Heart left ventricle (tissue), 13 donors: ENCODE data around the gene CADPS2.
"Not testable (repeated sequence)": the region's sequence is repeated elsewhere in the genome, so short reads cannot be mapped to it uniquely, and the experiment has no call there.

Source experiments
- POLR2A ChIP-seq, 2 donors: fragments of 450-650 bp; IDR thresholded peaks; one replicate each; pipeline ENCODE4 v1.6.1; 2017; ENCODE audit warnings: antibody characterized with exemption in 2 of 2, mild to moderate bottlenecking in 2 of 2, moderate library complexity in 2 of 2
- TF ChIP-seq, protein P1 (sequence below), 12 donors: fragments of 200-600 bp; sonication (generic) in 4 of 12; IDR thresholded peaks; one replicate each; pipeline versions ENCODE4 v1.5.0 to v1.8.0; 2018 to 2022; ENCODE audit warnings: antibody characterized with exemption in 12 of 12, mild to moderate bottlenecking in 5 of 12
- donor health status: ischemic (EF 13 %, LVEDD 7.1; RV severe dilation, severe dysfunction).
- donor health status: DM: no; HTN: yes; CAD: no.
- donor health status: DM: no; HTN: no; CAD: no.
- donor health status: ischemic (EF 25% LVEDD 6.9; RV normal size, moderate dysfunction).
- donor health status: ischemic (EF 25% LVEDD 5.7; RV mildly dilated, moderate dysfunction).
- donor health status: ischemic (EF 35%, LVEDD 5.7; RV mildly dilated, moderate dysfunction).
- donor health status: nonischemic (EF 11% LVEDD 7.7; RV severe dilation, severe dysfunction).
- donor health status: DM: yes; HTN: yes; CAD: no.
- donor health status: PGD.
- donor health status: ischemic (EF 29% LVEDD 5.4; RV normal size, mild dysfunction).
- donor health status: nonischemic (EF 23%, LVEDD 6.1; RV moderate dilation, normal function).

DNA sequence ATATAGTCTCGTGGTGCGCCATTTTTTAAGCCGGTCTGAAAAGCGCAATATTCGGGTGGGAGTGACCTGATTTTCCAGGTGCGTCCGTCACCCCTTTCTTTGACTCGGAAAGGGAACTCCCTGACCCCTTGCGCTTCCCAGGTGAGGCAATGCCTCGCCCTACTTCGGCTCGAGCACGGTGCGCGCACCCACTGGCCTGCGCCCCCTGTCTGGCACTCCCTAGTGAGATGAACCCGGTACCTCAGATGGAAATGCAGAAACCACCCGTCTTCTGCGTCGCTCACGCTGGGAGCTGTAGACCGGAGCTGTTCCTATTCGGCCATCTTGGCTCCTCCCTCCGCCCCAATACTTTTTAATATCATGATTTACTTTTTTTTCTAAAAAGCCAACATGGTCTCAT, 601.7 kb downstream of the CADPS2 start:
- TF ChIP-seq, protein P1, sequence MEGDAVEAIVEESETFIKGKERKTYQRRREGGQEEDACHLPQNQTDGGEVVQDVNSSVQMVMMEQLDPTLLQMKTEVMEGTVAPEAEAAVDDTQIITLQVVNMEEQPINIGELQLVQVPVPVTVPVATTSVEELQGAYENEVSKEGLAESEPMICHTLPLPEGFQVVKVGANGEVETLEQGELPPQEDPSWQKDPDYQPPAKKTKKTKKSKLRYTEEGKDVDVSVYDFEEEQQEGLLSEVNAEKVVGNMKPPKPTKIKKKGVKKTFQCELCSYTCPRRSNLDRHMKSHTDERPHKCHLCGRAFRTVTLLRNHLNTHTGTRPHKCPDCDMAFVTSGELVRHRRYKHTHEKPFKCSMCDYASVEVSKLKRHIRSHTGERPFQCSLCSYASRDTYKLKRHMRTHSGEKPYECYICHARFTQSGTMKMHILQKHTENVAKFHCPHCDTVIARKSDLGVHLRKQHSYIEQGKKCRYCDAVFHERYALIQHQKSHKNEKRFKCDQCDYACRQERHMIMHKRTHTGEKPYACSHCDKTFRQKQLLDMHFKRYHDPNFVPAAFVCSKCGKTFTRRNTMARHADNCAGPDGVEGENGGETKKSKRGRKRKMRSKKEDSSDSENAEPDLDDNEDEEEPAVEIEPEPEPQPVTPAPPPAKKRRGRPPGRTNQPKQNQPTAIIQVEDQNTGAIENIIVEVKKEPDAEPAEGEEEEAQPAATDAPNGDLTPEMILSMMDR (IDR thresholded peaks at IDR 0.05) = not testable (repeated sequence)
- not testable (repeated sequence) for TF ChIP-seq POLR2A (IDR thresholded peaks at IDR 0.05)
